Lower leg skin (tissue), 4 donors: Measurements from ENCODE around the gene XIRP1. TPM values are rescaled to one million over a fixed set of nuclear protein-coding genes. Genes with fewer than 3 reads are reported as not detected.

Experiments
- DNase-seq, 2 donors: peaks; one replicate each; pipeline ENCODE4 v3.0.0-alpha.2; 2019; ENCODE audit warnings: low spot score in 2 of 2
- H3K4me3 ChIP-seq: fragments of 200-600 bp; sonication (generic); 2 replicates; pipeline ENCODE4 v1.5.1; 2017; ENCODE audit warnings: mild to moderate bottlenecking, low read depth; ENCODE audit not compliant: poor library complexity, severe bottlenecking
- POLR2A ChIP-seq, 2 donors: fragments of 450-650 bp; IDR thresholded peaks; one replicate each; pipeline ENCODE4 v1.6.1; 2016 to 2017; ENCODE audit warnings: antibody characterized with exemption in 2 of 2, mild to moderate bottlenecking in 1 of 2, moderate library complexity in 1 of 2
- WGBS, 2 donors: methylation state at CpG; one replicate each; pipeline ENCODE4 v1.1.5; 2018; 5-methylcytosine and 5-hydroxymethylcytosine counted together
- intact Hi-C: fragments of 100-400 bp; cut with DNase I; formaldehyde crosslinking; loops from one replicate; pipeline ENCODE4 v1.15.0; 2023; ENCODE audit warnings: low total_unique reads
- total RNA-seq, 4 donors: library from RNA; depleted of rRNA; stranded (reverse); fragments of >200 nt; gene quantifications; one replicate each; pipeline ENCODE4 v1.1.0, GENCODE V29; 2016
- TF ChIP-seq, protein P1 (sequence below), 3 donors: fragments of 450-650 bp; IDR thresholded peaks; one replicate each; pipeline ENCODE4 v1.5.1; 2016; ENCODE audit warnings: antibody characterized with exemption in 3 of 3, mild to moderate bottlenecking in 3 of 3, moderate library complexity in 2 of 3

XIRP1 gene
- total RNA-seq, 4 donors from 2014 or later = not detected

DNA sequence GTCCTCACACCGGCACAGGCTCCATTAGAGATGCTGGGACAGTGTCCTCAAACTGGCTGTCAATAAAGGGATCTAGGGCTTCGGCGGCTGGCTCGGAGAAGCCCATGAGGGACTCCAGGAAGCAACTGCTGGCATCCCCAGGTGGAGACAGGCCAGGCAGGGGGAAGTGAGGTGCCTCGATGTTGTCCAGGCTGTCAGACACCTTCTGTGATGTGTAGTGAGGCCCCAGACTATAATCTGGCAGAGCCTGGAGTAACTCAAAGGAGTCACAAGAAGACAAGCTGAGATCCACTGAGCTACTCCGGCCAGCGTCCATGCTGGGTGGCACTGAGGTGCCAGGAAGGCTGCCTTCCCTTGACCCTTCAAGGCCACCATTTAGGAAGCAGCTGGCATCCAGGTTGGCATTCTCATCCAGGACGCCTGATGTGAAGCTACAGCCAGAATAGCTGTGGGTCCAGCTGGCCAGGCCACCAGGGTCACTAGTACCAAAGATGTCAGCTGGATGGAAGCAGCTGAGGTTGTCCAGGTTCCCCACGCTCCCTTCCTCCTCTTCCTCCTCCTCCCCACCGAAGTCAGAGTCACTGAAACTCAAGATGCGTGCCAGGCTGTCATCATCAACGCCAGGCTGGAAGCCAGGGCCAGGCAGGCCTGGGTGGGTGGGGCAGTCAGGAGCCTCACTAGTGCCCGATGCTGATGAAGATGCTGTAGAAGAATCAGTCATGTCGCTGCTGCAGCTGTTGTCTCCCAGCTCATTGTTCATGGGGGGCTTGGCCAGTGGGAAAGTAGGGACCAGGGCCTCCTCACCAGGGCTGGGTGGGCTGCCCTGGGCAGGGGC lies 49.1 kb downstream of the XIRP1 start:
- intact Hi-C loops = no loop called here
- 73 to 80% methylated on average over 8 to 10 of the region's 14 CpGs for WGBS, 2 donors
- TF ChIP-seq, protein P1, sequence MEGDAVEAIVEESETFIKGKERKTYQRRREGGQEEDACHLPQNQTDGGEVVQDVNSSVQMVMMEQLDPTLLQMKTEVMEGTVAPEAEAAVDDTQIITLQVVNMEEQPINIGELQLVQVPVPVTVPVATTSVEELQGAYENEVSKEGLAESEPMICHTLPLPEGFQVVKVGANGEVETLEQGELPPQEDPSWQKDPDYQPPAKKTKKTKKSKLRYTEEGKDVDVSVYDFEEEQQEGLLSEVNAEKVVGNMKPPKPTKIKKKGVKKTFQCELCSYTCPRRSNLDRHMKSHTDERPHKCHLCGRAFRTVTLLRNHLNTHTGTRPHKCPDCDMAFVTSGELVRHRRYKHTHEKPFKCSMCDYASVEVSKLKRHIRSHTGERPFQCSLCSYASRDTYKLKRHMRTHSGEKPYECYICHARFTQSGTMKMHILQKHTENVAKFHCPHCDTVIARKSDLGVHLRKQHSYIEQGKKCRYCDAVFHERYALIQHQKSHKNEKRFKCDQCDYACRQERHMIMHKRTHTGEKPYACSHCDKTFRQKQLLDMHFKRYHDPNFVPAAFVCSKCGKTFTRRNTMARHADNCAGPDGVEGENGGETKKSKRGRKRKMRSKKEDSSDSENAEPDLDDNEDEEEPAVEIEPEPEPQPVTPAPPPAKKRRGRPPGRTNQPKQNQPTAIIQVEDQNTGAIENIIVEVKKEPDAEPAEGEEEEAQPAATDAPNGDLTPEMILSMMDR (IDR thresholded peaks at IDR 0.05) = no peak
- TF ChIP-seq POLR2A (IDR thresholded peaks at IDR 0.05) = no peak
- no peak overlapping the region for H3K4me3 ChIP-seq
- DNase-seq = peak in 1 of 2 donors; percentile 89

DNA sequence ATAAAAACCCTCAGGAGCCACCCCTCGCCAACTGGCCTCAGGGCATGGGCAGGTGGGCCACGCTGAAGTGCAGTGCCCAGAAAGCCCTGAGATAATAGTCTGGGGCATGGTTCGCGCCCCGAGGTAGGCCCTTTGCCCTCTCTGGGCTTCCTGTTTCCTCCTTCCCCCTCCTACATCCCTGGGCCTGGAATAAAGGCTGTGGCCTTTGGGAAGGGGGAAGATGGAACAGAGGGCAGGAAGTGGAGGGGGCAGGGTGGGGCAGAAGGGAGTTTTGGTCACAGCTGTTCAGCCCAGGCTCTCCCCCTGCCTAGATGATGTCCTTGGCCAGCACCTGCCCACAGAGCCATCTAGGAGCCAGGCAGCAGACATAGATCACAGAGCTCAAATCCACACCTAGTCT lies 50.3 kb downstream of the XIRP1 start:
- intact Hi-C loops = no loop called here
- WGBS, 2 donors = 26 to 38% methylated on average over 5 of the region's 5 CpGs
- TF ChIP-seq, protein P1 (IDR thresholded peaks at IDR 0.05) = no peak
- no peak for TF ChIP-seq POLR2A (IDR thresholded peaks at IDR 0.05)
- H3K4me3 ChIP-seq = no peak overlapping the region
- DNase-seq = peak in 1 of 2 donors; percentile 85

DNA sequence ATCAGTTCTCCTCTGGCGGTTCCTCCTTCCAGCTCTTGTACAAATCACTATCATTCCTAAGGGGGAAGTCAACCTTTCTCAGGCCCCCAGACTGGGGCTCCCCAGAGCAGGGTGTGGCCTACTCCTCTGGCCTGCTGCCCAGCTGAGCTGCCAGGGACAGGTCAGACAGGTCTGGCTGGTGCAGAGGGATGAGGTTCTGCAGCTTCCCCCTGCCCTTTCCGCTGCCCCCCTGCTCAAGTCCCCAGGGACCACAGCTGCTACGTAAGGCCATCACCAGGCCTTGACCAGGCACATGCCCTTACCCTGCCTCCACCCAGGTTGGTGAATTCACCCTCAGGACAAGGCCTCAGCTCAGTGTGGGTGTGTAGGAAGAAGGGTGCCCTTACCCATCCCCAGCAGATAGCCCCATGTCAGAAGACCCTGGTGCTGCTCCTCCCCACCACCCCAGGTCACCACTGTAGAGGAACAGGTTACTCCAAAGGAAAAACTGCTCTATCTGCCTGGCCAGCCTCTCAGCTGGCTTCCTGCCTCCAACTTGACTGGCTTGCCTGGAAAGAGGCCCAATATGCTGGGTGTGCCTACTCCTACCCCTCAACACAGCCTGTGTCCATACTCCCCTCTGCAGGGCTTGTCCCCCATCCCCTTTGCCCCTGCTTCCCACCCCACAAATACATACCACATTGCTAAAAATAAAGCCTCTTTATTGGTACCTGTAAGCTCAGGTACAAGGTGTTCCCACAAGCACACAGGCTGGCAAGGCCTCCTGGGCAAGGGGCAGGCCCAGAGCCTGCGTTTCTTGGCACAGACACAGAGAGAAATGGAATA lies 51.0 kb downstream of the XIRP1 start:
- TF ChIP-seq POLR2A (IDR thresholded peaks at IDR 0.05) = no peak
- TF ChIP-seq, protein P1 (IDR thresholded peaks at IDR 0.05) = no peak
- WGBS, 2 donors = 20 to 23% methylated on average over 4 of the region's 4 CpGs
- H3K4me3 ChIP-seq = no peak overlapping the region
- peak; percentile 79 to 93 for DNase-seq
- intact Hi-C loops = no loop called here

DNA sequence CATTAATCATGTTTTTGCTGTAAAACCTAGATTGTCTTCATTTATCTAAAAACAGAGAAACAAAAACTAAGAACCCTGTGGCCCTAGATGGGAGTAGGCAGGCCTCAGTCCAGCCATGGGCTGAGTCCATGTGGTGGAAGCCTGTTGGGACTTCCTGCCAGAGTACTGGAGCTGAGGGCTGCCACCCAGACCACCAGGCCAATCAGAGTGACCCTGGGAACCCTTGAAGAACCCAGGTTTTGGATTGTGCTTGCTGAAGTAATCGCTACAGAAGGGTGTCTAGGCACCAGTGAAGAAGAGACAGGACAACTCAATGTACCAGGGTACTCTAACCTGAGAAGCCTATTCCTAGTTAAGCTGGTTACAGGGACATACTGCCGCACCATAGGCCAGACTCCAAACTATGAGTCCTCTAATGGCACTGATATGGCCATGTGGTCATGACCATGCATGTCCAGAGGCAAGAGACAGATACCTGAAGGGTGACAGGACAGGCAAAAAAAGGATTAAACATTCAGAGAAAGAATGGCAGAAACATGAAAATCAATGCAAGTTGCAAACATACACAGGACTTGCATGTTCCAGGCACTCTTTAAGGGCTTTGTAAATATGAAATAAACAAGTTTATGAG lies 51.9 kb downstream of the XIRP1 start:
- no peak overlapping the region for H3K4me3 ChIP-seq
- no peak for TF ChIP-seq POLR2A (IDR thresholded peaks at IDR 0.05)
- TF ChIP-seq, protein P1 (IDR thresholded peaks at IDR 0.05) = no peak
- intact Hi-C loops = no loop called here
- DNase-seq = peak in 1 of 2 donors; percentile 61
- 61 to 81% methylated on average over 2 of the region's 2 CpGs for WGBS, 2 donors

DNA sequence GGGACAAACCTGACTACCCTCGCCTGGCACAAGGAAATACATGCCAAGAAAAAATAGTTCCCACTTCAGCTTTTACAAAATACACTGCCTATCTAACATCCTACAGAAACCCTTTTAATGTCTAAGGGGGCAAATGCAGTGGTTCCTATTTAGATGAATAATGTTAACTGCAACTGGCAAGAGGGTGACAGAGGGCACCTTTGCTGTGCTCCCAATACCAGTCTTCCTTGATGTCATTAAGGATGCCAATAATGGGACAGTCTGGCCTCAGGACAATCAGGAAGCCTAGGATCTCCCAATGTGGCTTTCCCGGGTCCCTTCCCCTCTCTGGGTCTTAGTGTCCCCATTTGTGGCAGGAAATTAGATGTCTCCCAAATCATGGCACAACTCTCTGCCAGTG lies 53.0 kb downstream of the XIRP1 start:
- DNase-seq = no peak
- TF ChIP-seq POLR2A (IDR thresholded peaks at IDR 0.05) = no peak
- TF ChIP-seq, protein P1 (IDR thresholded peaks at IDR 0.05) = no peak
- no peak overlapping the region for H3K4me3 ChIP-seq
- WGBS, 2 donors = 58 to 67% methylated on average over 2 of the region's 2 CpGs
- intact Hi-C loops = no loop called here
